ENCODE data around the gene CAST.
A peak's percentile ranks its signal among the peaks of the same experiment; 100 is the strongest.

Gene CAST

DNA sequence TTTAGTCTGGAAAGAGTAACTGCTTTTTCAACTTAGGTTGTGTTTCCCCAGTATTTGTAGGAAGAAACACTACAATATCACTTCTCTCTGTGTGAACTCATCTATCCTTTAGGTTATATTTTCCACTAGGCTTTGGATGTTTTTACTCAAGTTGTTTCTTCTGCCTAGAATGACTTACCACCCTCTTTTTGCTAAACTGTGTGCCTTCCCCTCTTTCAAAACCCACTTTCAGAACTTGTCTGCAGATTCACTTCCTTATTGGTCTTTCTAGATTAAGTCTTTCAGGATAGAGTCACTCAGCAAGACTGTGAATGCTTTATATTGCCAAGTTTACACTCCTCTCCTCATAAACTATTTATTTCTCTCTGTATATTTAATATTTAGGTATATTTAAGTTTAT, 14.2 kb upstream of the CAST start:
- no peak for DNase-seq

DNA sequence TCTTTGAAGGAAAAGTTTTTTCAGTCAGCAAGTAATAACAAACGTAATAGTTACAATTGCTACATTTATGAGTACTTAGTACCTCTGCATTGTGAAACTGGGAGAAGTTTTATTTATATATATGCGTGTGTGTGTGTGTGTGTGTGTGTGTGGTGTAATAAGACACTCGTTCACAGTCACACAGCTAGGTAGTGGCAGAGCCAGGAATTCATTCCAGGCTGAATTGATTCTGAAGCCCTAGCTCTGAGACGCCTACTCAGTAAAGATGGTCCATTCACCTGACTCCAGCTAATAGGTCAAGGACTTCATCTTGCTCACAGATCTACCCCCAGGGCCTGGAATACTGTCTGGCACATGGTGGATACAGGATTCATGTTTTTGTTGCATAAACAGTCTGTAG, 13.6 kb upstream of the CAST start:
- DNase-seq: peak; percentile 8

DNA sequence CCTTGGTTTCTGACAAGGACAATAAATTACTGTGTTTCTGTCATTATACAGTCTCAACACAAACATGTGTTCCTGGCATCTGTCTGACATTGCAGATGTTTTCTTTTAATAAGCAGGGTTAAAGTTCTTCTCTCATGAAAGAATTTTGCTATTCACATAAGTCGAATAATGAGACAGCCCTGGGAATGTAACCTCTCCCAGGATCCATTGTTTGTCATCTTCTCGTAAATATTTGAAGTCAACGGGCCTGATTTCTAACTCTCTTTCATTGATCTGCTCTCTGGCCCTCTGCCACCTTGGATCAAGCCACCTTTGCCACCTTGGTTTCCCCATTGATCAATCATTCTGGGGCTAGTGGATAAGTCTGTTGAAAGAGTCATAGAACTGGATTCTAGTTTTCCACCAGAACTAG, 12.9 kb upstream of the CAST start:
- no peak for DNase-seq

DNA sequence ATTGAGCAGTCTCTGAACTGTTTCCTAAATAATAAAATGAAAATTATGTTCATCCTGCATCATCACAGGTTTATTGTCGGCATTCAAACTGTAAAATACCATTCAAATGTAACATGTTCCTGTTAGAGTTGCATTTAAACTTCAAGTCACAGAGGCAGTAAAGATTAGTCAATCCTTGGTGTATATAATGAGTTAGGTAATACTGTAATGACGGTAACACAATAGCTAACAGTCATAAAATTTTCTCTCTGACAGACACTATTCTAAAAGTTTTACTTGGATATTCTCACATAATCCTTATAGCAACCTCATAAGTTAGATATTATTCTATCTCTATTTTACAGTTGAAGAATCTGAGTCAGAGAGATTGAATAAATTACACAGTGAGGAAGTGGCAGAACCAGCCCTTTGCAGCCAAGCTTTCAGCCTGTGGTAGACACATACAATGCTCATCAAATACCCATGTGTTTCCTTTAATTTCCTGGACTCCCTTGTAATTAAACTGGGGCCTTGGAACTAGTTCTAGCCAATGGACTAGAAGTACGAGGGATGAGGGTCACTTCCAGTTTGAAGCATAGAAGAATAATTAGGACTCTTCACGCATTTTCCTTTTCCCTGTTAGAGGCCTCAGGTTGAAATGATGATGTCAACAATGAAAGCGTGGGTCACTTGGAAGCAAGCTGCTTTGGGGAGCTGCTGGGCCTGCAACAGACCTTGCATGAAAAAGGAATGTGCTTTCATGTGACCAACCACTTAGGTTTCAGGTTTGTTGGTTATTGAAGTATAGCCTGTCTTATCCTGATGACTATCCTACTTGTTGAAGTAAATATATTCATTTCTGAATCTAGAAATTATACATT, 12.3 kb upstream of the CAST start:
- no peak for DNase-seq

DNA sequence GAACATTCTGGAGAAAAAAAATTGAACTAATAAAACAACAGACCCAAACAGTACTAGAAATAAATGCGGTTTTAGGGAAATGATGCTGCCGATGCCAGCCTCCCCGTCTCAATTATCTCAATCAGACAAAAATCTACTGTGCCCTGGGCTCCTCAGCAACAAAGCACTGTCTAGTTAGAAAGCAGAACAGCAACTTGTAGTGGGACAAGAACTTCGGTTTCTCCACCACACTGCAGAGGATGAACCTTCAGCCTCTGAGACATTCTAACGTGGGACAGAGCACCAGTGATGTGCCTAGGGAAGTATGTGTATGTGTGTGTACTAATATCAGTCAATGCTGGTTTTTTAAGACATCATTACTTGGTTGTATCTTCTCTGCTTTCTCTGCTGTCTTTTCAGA, 11.1 kb upstream of the CAST start:
- no peak for DNase-seq

DNA sequence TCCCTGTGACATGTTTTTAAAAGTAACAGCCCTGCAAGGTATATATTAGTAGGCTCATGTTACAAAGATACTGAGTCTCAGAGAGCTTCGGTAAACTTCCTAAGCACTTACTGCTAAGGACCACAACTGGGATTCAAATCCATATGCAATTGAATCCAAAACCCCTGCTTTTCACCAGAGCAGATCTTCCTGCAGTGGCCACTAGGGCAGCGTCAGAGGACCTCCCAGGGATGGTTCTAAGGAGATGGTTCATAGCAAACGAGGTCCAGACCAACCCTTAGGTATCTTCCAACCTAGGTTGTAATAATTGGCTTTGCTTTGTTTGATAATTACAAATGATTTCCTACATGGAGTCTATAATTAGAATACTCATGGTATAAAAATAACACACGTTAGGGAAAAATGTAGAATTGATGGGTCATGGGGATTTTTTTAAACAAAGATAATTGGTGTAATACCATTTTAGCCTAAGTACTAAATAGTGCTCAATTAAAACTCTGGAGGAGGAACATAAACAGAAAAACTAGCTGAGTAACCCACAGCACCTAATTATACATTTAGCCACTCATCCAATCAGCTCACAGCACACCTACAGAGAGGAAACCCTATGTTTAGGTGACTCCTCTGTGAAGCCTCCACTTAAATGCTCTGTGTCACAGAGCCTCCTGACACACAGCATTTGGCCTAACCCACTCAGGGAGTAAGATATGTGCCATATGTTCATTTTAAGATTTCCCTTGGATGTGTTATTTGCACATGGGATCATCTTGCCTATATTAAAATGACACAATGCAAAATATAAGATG, 10.0 kb upstream of the CAST start:
- DNase-seq: peak; percentile 52

DNA sequence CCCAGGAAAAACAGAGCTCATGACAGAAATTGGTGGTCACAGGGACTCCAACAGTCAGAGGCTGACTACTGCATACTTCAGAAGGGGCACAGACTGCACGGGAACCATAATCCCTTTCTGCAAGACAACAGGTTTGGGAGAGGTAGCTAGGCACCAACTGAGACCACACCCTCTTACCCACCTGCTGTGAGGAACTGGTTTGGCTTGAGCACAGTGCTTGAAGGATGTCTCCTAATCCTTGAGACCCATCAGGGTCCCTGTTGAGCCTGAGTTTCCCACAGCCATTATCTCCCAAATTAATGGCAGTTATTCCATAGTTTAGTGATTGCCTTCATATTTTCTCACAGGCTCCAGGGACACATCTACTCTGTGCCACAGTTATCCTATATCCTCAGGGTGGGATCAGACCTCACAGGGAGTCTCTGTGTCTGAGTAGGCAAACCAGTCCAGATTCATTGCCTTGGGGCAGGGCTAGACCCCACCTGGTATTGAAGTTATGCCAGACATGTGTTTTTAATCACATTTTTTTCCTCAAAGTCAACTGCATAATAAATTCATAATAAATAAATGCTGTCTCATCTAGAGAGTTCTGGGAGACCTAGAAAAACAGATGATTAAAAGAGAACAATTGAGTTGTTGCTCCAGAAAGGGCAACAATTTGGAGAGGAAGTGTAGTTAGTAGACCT, 9.3 kb upstream of the CAST start:
- DNase-seq: no peak

DNA sequence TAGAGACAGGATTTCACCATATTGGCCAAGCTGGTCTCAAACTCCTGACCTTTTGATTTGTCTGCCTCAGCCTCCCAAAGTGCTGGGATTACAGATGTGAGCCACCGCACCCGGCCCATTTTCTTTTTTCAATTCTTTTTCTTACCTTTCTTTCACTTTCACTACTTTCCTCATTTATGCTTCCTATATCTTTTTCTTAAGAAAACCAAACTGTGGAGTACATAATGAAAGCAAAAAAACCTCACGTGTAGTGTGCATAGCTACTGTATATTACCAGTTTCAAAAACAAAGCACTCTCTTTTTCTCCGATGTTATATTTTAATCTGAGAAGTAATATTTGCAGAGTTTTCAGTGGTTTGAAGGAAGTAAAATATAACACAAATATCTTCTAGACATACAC, 8.0 kb upstream of the CAST start:
- DNase-seq: no peak

DNA sequence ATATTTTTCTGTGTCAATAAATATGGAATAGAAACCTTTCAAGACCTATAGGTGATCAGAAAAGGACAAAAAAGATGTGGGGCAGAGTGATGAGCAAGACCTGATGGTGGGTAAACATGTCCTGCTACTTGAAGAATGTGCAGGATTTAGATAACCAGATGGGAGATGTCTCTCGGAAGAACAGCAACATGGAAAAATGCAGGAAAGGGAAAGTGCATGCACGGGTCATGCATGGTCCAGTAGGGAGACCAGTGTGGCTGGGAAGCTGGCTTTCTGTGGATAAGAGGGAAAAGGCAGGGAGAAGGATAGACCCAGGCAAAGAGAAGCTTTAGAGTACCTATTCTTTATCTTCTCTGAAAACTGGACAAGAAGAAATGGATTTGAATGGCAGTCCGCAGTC, 7.1 kb upstream of the CAST start:
- DNase-seq: no peak

DNA sequence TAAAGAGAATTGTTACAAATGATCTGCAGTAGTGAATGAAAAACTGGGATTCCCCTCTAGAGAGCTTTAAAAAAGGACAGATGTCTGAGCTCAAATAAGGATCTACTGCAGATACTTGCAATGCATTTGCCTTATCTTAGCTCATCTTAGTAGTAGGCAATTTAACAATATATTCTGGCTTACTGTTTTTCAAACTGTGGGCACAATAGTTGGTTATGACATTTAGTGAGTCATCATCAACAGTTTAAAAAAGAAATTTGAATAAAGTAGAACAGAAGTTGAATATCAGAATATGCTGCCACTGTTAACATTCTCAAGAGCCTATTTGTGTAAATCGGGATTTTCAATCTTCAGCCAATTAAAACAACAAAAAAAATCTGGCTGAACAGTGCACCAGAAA, 6.7 kb upstream of the CAST start:
- no peak for DNase-seq

DNA sequence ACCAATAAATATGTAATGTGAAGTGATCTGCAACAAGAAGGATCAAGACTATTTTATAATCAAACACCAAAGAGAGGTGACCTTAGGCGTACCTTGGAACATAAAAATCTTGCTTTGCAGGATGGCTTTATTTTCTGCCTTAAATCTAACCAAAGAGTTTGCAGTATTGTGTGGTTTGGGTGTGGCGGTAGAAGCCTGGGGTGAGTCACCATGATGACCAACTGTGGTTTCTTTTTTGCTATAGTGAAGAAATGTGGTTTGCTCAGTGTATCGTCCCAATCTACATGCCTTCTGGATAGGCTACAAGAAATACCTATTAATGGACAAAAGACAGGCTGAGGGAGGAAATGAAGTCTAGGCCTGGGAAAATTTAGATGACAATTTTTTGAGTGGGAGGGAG, 5.1 kb upstream of the CAST start:
- peak; percentile 55 for DNase-seq

DNA sequence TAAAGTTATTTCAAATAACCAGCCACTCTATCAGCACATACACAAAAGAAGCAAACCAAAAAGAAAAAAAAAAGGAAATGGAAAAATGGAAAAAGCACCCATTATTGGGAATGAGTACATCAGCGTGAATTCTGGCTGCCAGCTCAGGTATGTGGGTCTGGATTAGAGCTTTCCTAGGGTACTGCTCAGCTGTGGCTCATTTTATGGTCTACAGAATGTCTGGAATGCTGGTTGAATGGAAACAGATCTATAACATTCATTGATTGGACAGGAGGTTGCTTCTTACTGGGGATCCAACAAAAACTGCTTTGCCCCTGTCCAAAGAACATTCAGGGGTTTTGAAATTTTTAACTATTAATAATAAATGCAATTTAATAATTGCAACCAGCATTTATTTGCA, 3.9 kb upstream of the CAST start:
- no peak for DNase-seq

DNA sequence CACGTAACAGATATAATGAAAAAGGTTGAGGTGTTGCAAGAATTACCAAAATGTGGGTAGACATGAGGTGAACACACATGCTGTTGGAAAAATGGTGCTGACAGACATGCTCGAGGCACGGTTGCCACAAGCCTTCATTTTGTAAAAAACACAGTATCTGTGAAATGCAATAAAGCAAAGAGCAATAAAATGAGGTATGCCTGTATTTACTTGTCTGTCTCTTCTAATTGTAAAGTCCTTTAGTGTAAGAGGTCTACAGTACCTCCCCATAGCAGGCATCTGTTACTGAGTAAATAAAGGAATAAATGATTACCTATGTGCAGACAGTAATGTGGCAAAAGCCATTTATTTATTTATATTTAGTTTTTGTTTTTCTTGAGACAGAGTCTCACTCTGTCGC, 3.0 kb upstream of the CAST start:
- peak; percentile 43 for DNase-seq

DNA sequence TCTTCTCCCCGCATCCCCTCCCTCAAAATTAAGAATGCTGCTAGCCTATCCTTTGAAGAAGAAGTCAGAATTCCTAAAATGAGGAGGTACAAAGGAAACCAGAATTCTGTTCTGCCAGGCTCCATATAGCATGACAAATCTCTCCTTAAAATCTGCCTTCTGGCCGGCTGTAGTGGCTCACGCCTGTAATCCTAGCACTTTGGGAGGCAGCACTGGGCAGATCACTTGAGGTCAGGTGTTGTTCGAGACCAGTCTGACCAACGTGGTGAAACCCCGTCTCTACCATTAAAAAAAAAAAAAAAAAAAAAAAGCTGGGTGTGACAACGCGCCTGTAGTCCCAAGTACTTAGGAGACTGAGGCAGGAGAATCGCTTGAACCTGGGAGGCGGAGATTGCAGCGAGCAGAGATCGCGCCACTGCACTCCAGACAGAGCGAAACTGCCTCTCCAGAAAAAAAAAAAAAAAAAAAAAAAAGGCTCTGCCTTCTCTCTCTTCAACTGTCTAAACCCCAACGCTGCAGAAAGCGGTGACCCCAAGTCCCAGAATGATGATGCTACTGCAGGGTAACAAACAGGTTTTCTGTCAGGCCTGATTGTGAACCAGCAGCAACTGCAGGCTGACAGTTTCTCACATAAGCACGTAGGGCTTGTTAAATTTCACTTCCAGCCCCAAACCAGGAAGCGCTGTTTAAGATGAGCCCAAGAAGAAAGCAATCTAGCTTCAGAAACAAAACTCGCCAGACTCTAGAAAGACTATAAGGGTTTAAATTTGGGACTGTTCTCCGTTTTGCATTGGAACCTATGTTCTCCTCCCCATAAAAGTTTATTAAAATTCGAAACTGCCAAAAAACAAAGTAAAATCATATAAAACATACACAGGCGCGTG, 963 bp upstream of the CAST start:
- DNase-seq: peak; percentile 72

DNA sequence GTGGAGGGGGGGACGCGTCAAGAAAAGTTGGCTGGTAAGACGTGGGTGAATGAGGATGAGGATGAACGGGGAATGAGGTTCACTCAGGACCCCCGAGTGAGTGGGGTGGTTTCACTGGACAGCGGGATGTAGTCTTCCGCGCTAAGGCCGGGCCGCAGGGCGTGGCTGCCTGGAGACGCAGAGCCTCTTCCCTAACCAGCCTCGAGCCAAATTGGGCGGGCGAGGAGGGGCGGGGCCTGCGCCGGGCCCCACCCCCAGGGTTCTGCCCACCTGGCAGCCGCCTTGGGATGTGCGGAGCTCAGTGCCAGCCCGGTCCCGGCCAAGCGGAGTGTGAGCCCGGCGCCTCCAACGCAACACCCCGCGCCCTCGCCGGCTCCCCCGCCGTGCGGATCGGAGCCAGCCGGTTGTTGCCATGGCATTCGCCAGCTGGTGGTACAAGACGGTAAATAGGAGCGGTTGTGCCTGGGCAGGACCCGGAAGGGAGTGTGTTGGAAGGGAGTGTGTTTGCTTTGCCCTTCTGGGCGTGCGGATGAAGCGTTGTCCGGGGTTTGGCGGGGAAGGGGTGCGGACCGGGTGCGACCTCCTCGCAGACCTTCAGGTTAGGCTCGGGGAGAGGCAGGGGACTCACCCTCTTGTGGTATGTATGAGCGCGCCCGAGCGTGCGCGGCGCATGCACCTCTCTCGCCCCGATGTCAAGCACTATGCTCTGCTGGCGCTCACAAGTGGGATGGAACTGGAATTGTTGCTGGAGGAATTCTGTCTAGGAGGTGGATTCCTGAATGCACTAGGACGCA, 746 bp downstream of the CAST start:
- DNase-seq: peak; percentile 93

DNA sequence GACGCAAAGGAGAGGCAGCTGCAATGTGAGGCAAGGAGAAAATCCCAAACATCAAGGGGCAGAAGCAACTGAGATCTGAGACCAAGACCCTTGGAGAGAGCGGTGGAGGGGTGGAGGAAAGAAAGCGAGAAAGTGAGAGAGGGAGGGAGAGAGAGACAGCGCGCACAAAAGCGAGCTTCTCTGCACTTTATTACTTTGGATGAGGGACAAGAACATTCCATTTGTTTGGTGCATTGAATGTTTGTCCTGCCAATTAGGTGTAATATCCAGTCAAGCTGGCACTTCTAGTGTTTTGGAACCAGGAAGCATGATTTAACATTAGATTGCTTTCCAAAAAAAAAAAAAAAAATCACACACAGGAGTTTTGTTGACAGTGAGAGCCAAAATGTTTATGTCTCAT, 1.4 kb downstream of the CAST start:
- DNase-seq: no peak

DNA sequence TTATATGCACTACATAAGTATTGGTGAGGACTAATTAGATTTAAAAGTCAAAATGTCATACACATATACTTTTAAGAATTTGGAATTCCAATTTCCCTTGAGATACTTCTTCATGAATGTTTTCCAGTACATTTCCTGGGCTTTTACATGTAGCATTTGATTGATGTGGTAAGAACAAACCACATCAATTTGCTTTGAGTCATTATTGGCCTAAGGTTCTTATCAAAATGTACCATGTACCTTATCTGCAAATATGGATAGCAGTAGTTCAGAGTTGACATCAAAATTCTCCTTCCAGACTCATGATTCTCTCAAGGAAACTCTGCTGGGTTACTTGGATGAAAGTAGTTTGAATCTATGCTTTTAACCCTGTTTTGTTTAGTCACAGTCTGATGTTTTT, 2.5 kb downstream of the CAST start:
- DNase-seq: no peak

DNA sequence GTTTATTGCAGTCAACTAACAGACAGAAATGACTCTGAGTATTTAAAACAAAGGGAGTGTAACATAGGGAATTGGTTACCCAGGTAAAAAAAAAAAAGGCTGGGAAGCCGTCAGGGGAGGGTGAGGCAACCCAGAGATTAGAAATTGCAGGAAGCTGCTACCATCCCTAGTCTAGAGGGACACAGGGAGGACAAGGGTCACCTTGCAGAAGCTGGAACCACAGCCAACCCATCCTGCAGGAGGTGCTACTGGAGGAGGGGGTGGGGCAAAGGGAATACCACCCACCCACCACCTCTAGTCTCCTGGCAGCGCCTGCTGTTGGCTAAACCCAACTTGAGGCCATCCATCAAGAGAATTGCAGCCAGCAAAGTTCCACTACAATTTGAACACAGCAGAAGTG, 6.5 kb downstream of the CAST start:
- no peak for DNase-seq

DNA sequence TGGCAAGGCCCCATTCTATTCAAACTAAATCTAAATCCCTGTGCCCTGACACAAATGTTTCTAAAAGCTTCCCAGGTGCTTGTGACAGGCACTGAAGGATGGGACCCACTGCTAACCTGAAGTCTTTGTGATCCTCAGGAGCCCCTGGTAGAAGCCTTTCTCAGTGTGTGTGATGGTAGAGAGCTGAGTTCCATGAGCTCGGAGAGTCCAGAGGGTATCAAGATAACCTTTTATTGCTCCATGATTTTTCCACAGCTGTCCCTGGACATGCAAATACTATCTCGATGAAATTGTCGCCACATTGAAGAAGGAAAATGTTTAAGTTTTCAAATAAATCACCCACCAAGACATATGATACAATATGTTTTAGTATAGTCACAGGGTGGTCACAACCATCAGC, 7.7 kb downstream of the CAST start:
- DNase-seq: no peak

DNA sequence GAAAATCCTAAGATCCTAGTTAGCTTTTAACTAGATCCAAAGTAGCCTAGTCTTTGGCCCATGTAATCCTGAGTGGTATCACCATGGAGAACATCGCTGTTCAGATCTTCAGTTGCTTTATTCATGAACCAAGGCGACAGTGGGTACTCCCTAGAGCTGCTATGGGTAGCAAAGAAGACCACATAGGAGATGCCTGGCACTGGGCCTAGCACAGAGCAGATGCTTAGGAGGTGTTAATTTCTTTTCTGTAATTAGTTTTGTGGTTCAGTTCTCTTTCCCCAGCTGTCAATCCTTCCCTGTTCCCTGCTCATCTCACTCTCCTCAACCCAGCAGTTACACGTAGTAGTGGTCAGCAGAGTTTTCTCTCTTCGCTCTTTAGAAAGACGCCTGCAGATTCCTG, 9.3 kb downstream of the CAST start:
- no peak for DNase-seq

DNA sequence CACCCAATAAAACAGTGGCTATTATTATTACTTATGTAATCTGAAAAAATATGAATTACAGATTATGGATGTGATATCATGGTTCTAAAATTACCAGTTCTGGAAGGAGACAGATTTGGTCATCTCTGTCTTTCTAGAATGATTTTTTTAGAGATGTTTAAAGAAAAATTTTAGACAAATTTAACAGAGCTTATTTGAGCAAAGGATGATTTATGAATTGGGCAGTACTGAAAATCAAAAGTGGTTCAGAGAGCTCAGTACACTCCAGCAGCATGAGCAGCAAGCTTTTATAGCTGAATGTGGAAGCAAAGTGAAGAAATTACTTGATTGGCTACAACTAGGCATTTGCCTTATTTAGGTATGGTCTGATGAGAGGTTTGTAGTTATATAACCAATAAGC, 11.0 kb downstream of the CAST start:
- no peak for DNase-seq

DNA sequence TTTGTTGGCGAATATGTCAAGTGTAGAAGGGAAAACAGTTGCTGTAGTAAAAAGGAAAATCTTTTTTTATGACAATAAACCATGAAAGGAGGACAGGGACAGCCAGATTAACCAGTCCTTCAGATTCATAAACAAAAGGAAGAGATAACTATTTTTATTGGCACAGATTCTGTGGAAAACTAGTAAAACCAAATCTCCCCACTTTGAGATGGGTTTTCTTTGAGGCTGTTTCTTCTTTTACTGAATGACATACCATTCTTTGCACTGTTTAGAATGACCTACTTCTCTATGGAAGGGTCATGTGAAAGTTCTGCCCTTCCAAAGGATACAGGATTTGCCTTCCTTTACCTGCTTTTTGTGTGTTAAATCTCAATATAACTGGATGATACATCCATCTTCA, 13.7 kb downstream of the CAST start:
- no peak for DNase-seq
